Glomerular visceral epithelial cell (primary cell): ENCODE measurements around the gene PSAPL1.
"Not testable (repeated sequence)": the region's sequence is repeated elsewhere in the genome, so short reads cannot be mapped to it uniquely, and the experiment has no call there.

Experiments
- DNase-seq: peaks from one replicate; pipeline ENCODE4 v3.0.0-alpha.2; 2016; ENCODE audit errors: extremely low spot score

PSAPL1 gene

DNA sequence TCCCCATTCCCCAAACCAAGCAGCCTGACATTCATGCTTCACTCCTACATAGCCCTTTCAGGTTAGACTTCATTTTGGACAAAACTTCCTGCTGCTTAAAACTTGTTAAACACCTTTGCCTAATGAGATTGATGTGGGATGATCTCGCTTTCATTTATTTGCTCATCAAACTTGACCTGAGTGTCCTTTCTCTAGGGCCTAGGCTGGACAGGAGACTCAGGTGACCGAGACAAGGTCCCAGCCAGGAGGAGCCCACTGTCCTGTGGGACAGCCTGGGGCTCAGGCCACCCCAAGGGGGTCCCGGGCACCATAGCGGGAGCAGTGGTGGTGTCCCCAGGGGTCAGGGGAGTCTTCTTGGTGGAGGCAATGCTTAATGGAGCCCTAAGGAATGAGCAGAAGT lies 23.7 kb upstream of the PSAPL1 start:
- no peak for DNase-seq

DNA sequence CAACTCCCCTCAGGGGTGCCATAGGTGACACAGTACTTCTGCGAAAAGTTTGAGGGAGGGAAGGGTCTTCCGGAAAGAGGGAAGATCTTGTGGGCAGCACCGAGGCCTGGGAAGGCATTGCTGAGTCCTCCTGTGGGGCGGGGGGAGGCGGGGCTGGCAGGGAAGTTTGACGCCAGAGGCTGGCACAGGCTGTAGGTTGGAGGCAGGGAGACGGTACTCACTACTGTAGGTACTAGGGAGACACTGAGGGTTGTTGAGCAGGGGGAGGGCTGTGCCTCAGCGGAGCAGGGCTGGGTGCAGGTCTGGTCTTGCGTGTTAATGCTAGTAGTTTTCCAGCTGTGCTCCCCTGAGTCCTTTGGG lies 23.3 kb upstream of the PSAPL1 start:
- no peak for DNase-seq

DNA sequence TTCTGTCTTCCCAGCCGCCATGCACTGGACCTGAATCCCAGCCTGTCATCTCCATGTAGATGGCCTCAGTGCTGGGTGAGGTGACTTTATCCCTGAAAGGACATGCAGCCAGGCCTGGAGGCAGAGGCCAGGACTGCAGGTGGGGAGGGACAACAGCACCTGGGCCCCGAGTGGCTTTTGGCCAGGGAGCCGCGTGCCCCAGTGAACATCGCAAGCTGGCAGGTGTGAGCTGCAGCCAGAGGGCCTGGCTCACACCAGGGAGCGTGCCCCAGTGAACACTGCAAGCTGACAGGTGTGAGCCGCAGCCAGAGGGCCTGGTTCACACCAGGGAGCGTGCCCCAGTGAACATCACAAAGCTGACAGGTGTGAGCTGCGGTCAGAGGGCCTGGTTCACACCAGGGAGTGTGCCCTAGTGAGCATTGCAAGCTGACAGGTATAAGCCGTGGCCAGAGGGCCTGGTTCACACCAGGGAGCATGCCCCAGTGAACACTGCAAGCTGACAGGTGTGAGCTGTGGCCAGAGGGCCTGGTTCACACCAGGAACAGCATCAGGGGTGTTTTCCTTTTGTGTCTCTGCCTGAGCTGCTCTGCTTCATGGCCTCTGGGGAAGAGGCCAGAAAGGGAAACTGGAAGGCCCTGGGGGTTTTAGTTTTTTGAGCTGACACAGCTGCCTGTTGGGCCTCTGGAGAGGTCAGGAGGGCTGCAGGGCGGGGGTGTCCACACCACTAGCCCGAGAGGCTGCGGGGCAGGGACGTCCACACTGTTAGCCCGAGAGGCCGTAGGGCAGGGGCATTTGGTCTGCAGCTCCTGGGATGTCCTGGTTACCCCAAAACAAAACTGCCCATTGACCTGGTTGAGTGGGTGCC lies 22.7 kb upstream of the PSAPL1 start:
- DNase-seq, result no peak

DNA sequence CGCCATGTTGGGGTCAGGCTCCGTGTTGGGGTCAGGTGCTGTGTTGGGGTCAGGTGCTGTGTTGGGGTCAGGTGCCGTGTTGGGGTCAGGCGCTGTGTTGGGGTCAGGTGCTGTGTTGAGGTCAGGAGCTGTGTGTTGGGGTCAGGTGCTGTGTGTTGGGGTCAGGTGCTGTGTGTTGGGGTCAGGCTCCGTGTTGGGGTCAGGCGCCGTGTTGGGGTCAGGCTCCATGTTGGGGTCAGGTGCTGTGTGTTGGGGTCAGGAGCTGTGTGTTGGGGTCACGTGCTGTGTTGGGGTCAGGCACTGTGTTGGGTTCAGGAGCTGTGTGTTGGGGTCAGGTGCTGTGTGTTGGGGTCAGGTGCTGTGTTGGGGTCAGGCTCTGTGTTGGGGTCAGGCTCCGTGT lies 18.1 kb upstream of the PSAPL1 start:
- DNase-seq, result not testable (repeated sequence)

DNA sequence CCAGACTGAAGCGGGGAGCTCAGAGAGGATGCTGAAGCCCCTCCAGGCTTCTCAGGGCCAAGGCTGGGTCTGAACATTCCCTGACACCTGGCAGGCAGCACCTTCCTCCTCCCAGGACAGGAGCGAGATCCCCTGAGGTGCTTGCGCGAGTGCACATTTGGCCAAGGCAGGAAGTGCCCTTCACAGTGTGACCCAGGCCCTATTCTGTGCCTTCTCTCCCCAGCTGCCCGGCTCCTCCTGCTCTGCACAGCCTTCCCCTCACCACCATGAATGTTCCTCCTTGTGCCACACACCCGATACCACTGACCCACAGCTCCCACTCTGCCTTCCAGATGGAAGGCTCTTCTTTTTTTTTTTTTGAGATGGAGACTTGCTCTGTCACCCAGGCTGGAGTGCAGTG lies 17.1 kb upstream of the PSAPL1 start:
- no peak for DNase-seq

DNA sequence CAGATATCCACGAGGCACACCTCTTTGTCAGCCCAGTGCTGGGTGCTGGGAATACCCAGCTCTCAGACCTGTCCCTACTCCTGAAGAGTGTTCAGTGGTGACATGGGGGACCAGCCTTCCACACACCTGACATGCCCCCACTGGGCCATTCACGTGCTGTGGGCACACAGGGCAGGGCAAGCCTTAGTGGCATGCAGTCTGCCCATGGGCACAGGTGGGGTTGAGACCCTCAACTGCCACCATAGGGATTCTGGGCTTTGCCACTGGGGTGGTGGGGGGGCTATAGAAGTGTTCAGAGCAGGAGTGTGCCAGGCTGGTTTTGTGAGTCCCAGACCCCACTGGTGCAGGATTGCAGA lies 16.7 kb upstream of the PSAPL1 start:
- no peak for DNase-seq

DNA sequence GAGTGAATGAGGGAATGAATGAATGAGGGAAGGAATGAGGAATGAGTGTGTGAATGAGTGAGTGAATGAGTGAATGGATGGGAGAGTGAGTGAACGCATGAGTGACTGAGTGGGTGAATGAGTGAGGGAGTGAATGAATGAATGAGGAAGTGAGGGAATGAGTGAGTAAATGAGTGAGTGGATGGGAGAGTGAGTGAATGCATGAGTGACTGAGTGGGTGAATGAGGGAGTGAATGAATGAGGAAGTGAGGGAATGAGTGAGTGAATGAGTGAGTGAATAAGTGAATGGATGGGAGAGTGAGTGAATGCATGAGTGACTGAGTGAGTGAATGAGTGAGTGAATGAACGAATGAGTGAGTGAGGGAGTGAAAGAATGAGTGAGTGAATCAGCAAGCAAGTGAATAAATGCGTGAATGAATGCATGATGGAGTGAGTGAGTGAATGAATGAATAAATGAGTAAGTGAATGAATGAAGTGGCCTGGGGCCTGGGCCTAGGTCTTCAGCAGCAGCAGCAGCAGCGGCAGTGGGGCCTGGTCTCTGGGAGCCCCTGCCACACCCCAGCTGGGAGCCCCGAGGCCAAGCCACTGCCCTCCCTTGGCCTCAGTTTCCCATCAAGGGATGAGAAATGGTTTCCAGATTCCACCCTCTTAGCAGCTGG lies 16.2 kb upstream of the PSAPL1 start:
- no peak for DNase-seq

DNA sequence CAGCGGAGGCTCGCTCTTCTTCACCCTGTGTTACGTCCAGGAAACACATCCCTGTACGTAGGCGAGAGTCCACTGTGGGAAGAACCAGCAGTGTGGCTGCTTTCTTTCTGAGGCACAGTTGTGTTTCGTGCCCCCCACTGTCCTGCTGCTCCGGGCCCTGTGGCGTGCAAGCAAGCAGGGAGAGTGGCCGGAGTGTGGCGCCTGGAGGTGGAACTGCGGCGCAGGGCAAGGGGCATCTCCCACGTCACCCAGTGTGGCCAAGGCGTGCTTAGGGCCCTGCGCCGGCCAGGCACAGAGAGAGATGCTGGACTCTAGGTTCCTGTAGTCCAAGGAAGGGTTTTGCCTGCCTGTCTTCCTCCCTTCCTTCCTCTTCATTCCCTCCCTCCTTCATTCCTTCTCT lies 13.3 kb upstream of the PSAPL1 start:
- DNase-seq, result no peak

DNA sequence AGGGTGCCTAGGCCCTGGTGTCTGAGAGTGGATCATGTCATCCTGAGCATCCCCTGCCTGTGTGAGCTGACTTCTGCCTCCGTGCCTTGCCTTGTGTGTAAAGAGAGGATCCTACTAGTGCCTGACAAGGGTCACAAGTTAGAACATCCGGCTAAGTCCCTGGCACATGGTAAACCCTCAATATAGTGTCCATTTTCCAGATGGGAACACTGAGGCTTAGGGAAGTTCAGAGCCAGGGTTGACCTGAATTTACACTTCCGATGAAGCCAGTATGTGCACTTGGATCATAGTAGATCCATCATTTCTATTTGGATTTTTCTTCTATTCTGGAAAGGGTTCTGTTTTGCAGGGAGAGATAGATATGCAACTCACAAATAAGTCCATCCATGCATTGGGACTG lies 12.5 kb upstream of the PSAPL1 start:
- DNase-seq, result no peak

DNA sequence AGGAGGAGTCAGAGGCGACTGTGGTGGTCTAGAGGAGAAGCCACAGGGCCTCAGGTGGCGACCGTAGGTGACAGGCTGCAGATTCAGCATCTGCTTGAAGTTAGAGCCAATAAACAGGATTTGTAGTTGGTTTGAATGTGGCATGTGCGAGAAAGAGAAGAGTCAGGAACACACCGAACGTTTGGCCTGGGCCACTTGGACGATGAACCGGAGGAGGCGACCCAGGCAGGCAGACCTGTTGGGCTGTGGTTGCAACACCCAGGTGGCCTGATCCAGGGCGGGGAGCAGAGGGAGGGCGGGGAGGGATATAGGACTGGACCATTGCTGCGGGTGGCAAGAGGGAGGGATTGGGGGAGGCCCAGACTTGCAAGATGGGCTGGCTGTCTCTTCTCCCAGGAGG lies 10.0 kb upstream of the PSAPL1 start:
- DNase-seq, result no peak

DNA sequence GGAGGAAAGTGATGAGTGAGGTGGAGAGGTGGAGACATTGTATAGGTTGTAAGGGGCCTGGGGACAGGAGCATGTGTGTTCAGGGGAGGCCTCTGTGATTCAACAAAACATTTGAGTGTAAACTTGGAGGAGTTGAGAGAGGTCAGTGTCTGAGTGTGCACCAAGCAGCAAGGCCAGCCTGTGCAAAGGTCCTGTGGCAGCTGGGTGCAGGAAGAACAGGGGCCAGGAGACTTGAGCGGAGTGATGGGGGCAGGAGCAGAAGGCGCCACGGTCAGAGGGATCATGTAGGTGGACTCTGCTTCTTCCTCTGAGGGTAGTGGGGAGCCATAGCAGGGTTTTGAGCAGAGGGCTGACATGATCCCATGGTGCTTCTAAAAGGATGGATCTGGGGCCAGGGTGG lies 9.6 kb upstream of the PSAPL1 start:
- DNase-seq, result no peak

DNA sequence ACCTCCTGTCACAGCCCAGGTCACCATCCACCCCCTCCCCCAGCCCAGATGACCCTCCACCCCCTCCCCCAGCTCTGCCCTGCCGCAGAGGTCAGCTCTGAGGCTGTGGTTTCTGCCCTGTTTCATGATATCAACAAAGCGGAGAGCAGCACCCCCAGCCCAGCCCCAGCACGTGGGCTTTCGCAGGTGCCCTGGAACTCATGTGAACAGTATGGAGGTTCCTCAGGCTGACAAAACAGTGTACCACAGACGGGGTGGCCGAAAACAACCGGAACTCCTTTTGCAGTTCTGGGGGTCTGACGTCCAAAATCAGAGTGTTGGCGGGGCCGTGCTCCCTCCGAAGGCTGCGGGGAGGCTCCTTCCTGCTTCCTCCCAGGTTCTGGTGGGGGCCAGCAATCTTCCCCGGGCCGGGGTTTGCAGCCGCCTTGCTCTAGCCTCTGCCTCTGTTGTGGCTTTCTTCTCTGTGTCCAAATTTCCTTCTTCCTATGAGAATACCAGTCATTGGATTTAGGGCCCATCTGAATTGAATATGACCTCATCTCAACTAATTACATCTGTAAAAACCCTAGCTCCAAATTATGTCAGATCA lies 7.9 kb upstream of the PSAPL1 start:
- no peak for DNase-seq

DNA sequence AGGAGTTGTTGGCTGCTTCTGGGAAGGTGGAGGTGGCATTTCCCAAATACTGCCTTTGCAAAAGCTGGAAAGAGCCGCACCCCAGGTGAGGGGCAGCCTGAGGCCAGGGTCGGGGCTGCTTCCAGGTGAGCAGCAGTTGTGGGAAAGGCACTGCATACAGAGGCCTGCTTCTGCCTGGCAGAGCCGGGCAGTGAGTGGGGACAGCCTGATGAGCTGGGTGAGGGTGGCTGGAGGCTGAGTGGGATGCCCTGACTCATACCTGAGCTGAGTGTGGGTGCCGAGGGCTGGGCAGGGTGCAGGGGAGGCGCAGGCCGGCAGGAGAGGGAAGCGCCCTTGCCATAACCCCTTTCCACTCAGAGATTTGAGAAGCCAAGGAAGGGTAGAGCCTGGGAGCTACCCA lies 6.5 kb upstream of the PSAPL1 start:
- DNase-seq, result no peak

DNA sequence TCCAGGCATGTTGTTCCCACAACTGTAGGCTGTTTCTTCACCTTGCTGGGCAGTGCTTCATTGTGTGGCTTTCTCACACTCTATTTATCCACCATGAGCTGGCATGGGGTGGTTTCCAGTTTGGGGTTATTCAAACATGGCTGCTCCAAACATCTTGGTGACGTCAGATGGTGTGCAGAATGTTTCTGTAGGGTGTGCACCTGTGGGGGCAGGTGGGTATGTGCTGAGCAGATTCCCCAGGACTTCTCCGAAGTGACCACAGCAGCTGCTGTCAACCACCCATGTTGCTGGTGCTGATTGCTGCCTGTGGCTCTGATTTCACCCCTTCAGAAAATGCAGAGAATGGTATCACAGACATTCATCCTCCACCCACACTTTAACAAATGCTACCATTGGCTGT lies 5.0 kb upstream of the PSAPL1 start:
- no peak for DNase-seq

DNA sequence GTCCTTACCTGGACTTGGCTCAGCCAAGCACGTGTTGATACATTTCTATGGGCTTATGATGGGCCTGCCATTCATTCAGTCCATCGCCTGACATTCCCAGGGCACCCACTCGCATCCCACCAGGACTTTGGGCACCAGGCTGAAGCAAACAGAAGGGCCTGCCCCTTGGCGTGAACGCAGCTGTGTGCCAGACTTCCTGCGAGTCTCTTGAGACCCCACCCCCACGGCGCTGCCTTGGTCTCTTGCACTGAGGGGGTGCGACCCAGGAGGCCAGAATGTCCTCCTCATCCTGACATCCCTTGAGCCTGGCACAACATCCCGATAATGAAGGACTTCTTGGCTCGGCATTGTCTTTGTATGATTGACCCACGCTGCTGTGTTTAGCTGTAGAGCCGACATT lies 1.5 kb upstream of the PSAPL1 start:
- no peak for DNase-seq

DNA sequence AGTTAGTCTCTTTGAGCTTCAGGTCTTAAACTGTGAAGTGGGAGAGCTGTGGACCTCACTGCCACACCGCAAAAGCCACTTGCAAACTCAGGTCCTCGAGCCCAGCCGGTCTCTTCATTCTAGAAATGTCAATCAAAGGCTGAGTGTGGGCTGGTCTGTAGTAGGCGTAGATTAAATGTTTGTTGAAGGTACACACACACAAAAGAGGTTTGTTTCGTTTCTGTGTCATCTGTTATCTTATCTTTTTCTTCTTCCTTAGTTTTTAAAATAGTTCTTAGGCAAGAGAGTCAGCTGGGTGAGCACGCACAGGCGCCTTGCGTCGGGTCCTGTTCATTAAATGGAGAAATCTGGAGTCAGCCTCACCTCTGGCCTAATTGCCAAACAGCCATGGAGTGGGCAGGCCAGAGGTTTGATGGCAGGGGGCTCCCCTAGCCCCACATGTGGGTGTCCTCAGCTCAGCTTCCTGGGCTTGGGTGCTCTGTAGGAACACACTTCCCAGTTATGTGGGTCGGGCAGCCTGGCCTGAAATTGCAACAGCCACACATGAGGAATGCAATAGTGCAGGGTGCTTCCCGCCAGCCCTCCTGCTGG lies 836 bp upstream of the PSAPL1 start:
- no peak for DNase-seq

DNA sequence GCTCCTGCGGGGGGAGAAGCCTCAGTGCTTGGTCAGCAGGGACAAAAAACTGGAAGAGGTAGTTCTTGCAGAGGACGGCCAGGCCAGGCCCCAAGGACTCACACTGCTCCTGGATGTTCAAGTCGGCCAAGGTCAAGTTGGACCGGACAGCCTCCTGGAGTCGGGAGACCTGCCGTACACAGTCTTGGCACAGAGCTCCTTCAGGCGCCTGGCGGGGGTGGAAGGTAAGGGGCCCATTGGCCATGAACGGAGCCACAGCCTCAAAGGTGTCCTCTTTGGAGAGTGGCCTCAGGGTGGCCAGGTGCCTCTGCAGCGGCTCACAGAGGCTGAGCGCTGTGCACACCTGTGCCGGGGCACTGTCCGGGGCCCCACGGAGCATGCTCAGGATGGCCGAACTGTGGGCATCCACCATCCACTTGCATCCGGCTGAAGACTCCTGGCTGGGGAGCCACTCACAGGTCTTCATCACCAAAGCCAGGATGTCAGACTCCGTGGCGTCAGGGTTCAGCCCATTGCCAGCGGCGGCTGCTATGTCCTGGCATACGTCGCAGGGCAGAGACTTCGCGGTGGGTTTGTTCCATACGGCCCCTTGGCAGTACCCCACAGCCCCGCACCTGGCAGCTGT lies 477 bp downstream of the PSAPL1 start:
- DNase-seq, result no peak

DNA sequence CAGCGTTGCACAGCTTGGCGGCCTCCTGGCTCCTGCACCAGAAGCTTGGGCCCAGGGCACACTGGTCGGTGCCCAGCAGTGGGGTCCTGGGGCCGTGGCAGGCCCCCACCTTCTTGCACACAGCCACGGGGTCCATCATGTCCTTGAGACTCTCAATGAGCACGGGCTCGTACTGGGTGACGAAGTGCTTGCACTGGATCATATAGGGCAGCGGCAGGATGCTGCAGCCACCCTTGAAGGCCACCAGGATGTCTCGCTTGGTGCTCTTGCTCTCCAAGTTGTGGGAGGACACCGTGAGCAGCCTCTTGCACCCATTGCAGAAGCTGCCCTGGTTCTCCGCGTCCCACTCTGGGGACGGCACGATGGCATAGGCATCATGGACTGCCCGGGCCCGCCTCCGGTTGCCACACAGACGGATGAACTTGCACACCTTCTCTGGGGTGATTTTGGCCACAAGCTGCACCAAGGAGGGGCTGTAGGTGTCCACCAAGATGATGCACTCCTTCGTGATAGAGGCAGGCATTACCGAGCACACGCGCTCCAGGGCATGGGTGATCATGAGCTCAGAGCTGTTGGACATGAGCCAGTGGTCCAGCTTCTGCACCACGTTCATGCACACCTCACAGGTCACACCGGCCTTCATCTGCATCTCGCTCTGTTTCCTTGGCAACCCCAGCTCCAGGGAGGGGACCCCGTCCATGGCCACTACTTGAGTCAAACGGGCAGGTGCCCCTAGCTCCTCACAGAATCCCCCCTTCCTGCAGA lies 1.2 kb downstream of the PSAPL1 start:
- DNase-seq, result no peak

DNA sequence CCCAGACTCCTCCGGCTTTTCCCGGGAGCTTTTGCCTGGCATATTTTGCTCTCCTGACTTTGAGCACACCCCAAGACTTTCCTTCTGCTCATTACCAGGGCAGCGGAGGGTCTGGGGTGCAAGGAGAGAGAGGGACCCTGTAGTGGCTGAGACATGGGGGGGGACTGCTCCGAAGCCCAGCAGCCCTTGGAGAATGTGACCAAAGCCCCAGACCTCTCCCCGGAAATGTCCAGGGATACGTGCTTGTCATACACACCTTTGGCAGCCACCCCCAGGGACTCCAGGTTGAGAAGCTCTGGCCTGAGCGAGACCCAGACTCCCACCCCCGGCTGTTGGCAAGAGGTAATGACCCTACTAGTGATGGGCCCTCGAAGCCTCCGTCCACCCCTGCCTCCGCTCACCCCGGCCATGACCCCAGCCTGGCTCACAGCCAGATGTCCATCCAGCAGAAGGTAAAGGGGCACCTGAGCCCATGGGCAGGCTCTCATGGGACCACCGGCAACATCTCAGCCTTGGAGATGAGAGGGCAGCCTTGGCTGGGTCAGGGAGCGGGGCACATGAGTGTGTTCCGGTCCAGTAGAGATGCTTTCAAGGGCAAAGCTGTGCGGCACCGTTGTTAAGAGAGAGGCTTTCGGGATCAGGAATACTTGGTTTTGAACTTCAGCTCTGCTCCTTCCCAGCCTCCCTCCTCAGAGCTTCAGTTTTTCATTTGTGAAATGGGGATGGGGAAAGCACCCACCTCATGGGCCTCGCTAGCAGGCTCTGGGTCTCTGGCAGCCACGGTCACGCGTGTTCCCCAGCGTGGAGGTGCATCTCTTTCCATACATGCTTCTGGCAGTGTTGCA lies 2.0 kb downstream of the PSAPL1 start:
- DNase-seq, result no peak

DNA sequence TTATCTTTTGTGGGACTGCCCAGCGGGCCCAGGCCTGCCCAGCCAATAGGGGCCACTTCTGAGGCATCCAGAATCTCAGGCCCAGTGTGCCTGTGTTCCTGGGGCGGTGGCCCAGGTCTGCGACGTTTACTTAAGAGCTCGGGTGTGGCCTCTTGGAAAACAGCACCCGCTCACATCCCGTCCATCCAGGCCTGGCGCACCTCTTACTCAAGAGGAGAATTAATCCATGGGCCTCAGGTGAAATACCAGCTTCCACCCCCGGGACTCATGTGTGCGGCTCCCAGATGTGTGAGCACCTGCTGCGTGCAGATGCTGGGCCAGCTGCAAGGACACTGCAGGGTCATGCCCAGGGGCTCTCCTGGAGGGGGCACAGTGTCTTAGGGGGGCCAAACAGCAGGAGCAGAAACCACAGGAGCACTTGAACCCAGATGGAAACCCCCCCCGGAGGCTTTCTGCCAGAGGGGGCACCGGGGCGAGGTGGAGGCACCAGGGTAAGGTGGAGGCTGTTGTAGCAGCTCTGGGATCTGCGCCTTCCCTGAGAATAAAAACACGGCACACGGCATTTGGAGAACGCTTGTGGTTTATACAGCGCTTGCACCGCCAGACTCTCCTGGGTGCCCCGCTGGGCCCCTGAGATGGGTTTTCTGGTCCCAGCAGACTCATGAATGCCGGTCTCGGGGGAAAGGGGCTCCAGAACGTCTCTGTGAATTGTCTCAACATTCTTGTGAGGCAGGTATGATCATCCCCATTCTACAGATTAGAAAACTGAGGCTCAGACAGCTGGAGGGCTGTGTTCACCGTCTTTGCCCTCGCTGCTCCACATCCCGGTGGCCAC lies 2.8 kb downstream of the PSAPL1 start:
- DNase-seq, result no peak
